Upper lobe of left lung (tissue), 6 donors: ENCODE results near the gene TMEM198. TPM values are rescaled to one million over a fixed set of nuclear protein-coding genes. Genes with fewer than 3 reads are reported as not detected.

Experiments used
- ATAC-seq, 2 donors: fragments of 200-7000 bp; cut with Tn5 transposase; one replicate each; pipeline ENCODE4 v1.9.1; 2022; ENCODE audit warnings: mild to moderate bottlenecking in 2 of 2, moderate library complexity in 2 of 2; ENCODE audit not compliant: low FRiP score in 2 of 2
- DNase-seq, 2 donors: peaks; one replicate each; pipeline ENCODE4 v3.0.0-alpha.2; 2019 to 2020
- H3K27ac ChIP-seq, 4 donors: fragments of 200-600 bp; sonication (generic); one replicate each; pipeline ENCODE4 v1.5.1; 2016 to 2019
- H3K27me3 ChIP-seq, 4 donors: fragments of 200-600 bp; sonication (generic); one replicate each; pipeline ENCODE4 v1.5.1; 2017 to 2019
- H3K36me3 ChIP-seq, 4 donors: fragments of 200-600 bp; sonication (generic); one replicate each; pipeline ENCODE4 v1.5.1; 2016 to 2019
- H3K4me1 ChIP-seq, 4 donors: fragments of 200-600 bp; sonication (generic); one replicate each; pipeline ENCODE4 v1.5.1; 2018 to 2019
- H3K4me3 ChIP-seq, 4 donors: fragments of 200-600 bp; sonication (generic); one replicate each; pipeline ENCODE4 v1.5.1; 2017 to 2019; ENCODE audit warnings: mild to moderate bottlenecking in 2 of 4, moderate library complexity in 1 of 4
- H3K9me3 ChIP-seq, 4 donors: fragments of 200-600 bp; sonication (generic); one replicate each; pipeline ENCODE4 v1.5.1; 2018 to 2019
- CTCF ChIP-seq, 6 experiments: fragments of 450-650 bp in 4 of 6; fragments of 200-600 bp in 2 of 6; sonication (generic) in 2 of 6; IDR thresholded peaks; one replicate each; pipeline ENCODE4 v1.5.1; 2016 to 2019; ENCODE audit warnings: antibody characterized with exemption in 6 of 6
- EP300 ChIP-seq, 4 donors: sonication (generic); formaldehyde crosslinking; IDR thresholded peaks; one replicate each; pipeline ENCODE4 v1.5.1; 2017; ENCODE audit warnings: antibody characterized with exemption in 4 of 4, control low read depth in 2 of 4
- POLR2A ChIP-seq, 4 donors: fragments of 450-650 bp; IDR thresholded peaks; one replicate each; pipeline ENCODE4 v1.5.1; 2016 to 2017; ENCODE audit warnings: antibody characterized with exemption in 4 of 4, mild to moderate bottlenecking in 2 of 4
- POLR2AphosphoS5 ChIP-seq, 2 donors: sonication (generic); formaldehyde crosslinking; IDR thresholded peaks; one replicate each; pipeline ENCODE4 v1.5.1; 2017; ENCODE audit warnings: antibody characterized with exemption in 2 of 2
- WGBS, 2 donors: methylation state at CpG; one replicate each; pipeline ENCODE4 v1.1.5; 2017 to 2018; 5-methylcytosine and 5-hydroxymethylcytosine counted together
- total RNA-seq, 6 donors: library from RNA; depleted of rRNA in 4 of 6; stranded (reverse); fragments of >200 nt in 4 of 6; gene quantifications; one replicate each; pipeline versions ENCODE4 v1.1.0 to v1.2.1, GENCODE V29; 2016 to 2021
- donor health status: DM: no; HTN: no; CAD: no; lungs with moderate emphysema.
- donor health status: DM: no; HTN: yes; CAD: no; lungs with severe emphysema.

Gene TMEM198
- total RNA-seq, 6 donors from 2014 or later = 1.9 to 12.6 (median 4.2) TPM

GRCh38 chr2:219508971-219509779, 34.7 kb upstream of the TMEM198 start:
- H3K36me3 ChIP-seq = peaks cover 8 to 30% (median 27%) of the 10 kb centered on the region in 4 donors
- WGBS, 2 donors = 12 to 16% methylated on average over 10 to 14 of the region's 14 CpGs
- DNase-seq (peak in 1 of 2 donors; percentile 53), ATAC-seq (peak in 1 of 2 donors; percentile 10)
- H3K27me3 ChIP-seq = peaks cover 0 to 42% (median 18%) of the 10 kb centered on the region in 4 donors
- H3K27ac ChIP-seq = no peak overlapping the region
- H3K4me1 ChIP-seq = peaks cover 18 to 33% (median 20%) of the 10 kb centered on the region in 4 donors
- H3K9me3 ChIP-seq = no peaks in the 10 kb centered on the region
- no peak overlapping the region for H3K4me3 ChIP-seq
- TF ChIP-seq CTCF (IDR thresholded peaks at IDR 0.05) (no peak), EP300 (IDR thresholded peaks at IDR 0.05) (no peak), POLR2AphosphoS5 (IDR thresholded peaks at IDR 0.05) (no peak), POLR2A (IDR thresholded peaks at IDR 0.05) (no peak)

GRCh38 chr2:219509780-219510511, 33.9 kb upstream of the TMEM198 start:
- H3K36me3 ChIP-seq = peaks cover 6 to 22% (median 20%) of the 10 kb centered on the region in 4 donors
- 2 to 3% methylated on average over 24 to 26 of the region's 26 CpGs for WGBS, 2 donors
- ATAC-seq (peak; percentile 60 to 76), DNase-seq (peak; percentile 38 to 72)
- TF ChIP-seq CTCF (IDR thresholded peaks at IDR 0.05) = peak; percentile 39 to 63 (median 48)
- no peak for TF ChIP-seq POLR2AphosphoS5 (IDR thresholded peaks at IDR 0.05)
- TF ChIP-seq EP300 (IDR thresholded peaks at IDR 0.05) = no peak
- TF ChIP-seq POLR2A (IDR thresholded peaks at IDR 0.05) = no peak
- peak overlapping the region in 2 of 4 donors; percentile 26 to 30 for H3K4me3 ChIP-seq
- peaks cover 0 to 49% (median 23%) of the 10 kb centered on the region in 4 donors for H3K27me3 ChIP-seq
- peaks cover 22 to 33% (median 24%) of the 10 kb centered on the region in 4 donors for H3K4me1 ChIP-seq
- H3K27ac ChIP-seq = no peak overlapping the region
- H3K9me3 ChIP-seq = no peaks in the 10 kb centered on the region

- WGBS, 2 donors = 22 to 25% methylated on average over 19 to 22 of the region's 22 CpGs
- no peak overlapping the region for H3K27ac ChIP-seq
- H3K9me3 ChIP-seq = no peaks in the 10 kb centered on the region
- peaks cover 0 to 52% (median 25%) of the 10 kb centered on the region in 4 donors for H3K27me3 ChIP-seq
- DNase-seq (no peak), ATAC-seq (no peak)
- H3K4me1 ChIP-seq = peaks cover 22 to 33% (median 24%) of the 10 kb centered on the region in 4 donors
- H3K36me3 ChIP-seq = peaks cover 6 to 16% (median 13%) of the 10 kb centered on the region in 4 donors
- TF ChIP-seq CTCF (IDR thresholded peaks at IDR 0.05) (no peak), POLR2A (IDR thresholded peaks at IDR 0.05) (no peak), EP300 (IDR thresholded peaks at IDR 0.05) (no peak), POLR2AphosphoS5 (IDR thresholded peaks at IDR 0.05) (no peak)
- H3K4me3 ChIP-seq = no peak overlapping the region
These were observed 33.2 kb upstream of the TMEM198 start for GRCh38 chr2:219510512-219511135.

- H3K4me1 ChIP-seq = peaks cover 22 to 33% (median 24%) of the 10 kb centered on the region in 4 donors
These were observed 32.1 kb upstream of the TMEM198 start for GRCh38 chr2:219511547-219512325.

More at GRCh38 chr2:219511547-219512325, 32.1 kb upstream of the TMEM198 start:
- no peak overlapping the region for H3K27ac ChIP-seq
- H3K36me3 ChIP-seq = peaks cover 0 to 5% (median 2%) of the 10 kb centered on the region in 4 donors
- DNase-seq = no peak
- H3K9me3 ChIP-seq = no peaks in the 10 kb centered on the region
- H3K4me3 ChIP-seq = no peak overlapping the region
- peaks cover 0 to 52% (median 25%) of the 10 kb centered on the region in 4 donors for H3K27me3 ChIP-seq
- ATAC-seq = no peak
- 31 to 35% methylated on average over 13 of the region's 15 CpGs for WGBS, 2 donors
- TF ChIP-seq CTCF (IDR thresholded peaks at IDR 0.05) (no peak), POLR2AphosphoS5 (IDR thresholded peaks at IDR 0.05) (no peak), EP300 (IDR thresholded peaks at IDR 0.05) (no peak), POLR2A (IDR thresholded peaks at IDR 0.05) (no peak)
